H1 (cell line): ENCODE measurements around the gene BTNL3. TPM values are rescaled to one million over a fixed set of nuclear protein-coding genes. Genes with fewer than 3 reads are reported as not detected.

ENCODE experiments used
- CTCF ChIA-PET: fragments of 300-600 bp; sonication (Branson Sonifier 250); formaldehyde crosslinking; loops from one replicate; lab custom pipeline; 2021; ENCODE audit not compliant: partially characterized antibody; lab: Charles Lee
- POLR2A ChIA-PET: fragments of 300-600 bp; sonication (Branson Sonifier 250); formaldehyde crosslinking; loops from one replicate; lab custom pipeline; 2021; ENCODE audit warnings: inconsistent platforms; ENCODE audit not compliant: partially characterized antibody; lab: Charles Lee
- DNase-seq, 2 experiments: peaks; one replicate each; pipeline versions ENCODE4 v3.0.0 to v3.0.0-alpha.2; 2010 to 2022; ENCODE audit warnings: low spot score in 2 of 2, low read depth in 1 of 2, mixed read lengths in 1 of 2
- FAIRE-seq: peaks from 2 replicates; lab custom pipeline; 2011; peaks lifted over from hg19 to GRCh38; lab: Jason Lieb, UNC
- H2AFZ ChIP-seq: 2 replicates; pipeline ENCODE4 v1.8.1; 2012; ENCODE audit warnings: low read length, inconsistent platforms
- H2AK5ac ChIP-seq: 2 replicates; pipeline ENCODE4 v1.6.1; 2013; ENCODE audit warnings: low read depth, low read length
- H2BK120ac ChIP-seq: replicated peaks from 2 replicates; pipeline ENCODE3; 2013; ENCODE audit warnings: low read depth, low read length, inconsistent platforms
- H2BK12ac ChIP-seq: 2 replicates; pipeline ENCODE4 v1.6.1; 2013; ENCODE audit warnings: low read depth, low read length
- H2BK15ac ChIP-seq: 2 replicates; pipeline ENCODE4 v1.6.1; 2013; ENCODE audit warnings: low read length
- H2BK20ac ChIP-seq: 2 replicates; pipeline ENCODE4 v1.6.1; 2013; ENCODE audit warnings: low read length
- H2BK5ac ChIP-seq: 2 replicates; pipeline ENCODE4 v1.6.1; 2013; ENCODE audit warnings: low read depth, low read length
- H3K14ac ChIP-seq: 2 replicates; pipeline ENCODE4 v1.6.1; 2013; ENCODE audit warnings: inconsistent platforms; ENCODE audit not compliant: insufficient read length
- H3K18ac ChIP-seq: 2 replicates; pipeline ENCODE4 v1.6.1; 2013; ENCODE audit warnings: low read length; ENCODE audit errors: extremely low read depth
- H3K23ac ChIP-seq: 2 replicates; pipeline ENCODE4 v1.6.1; 2013; ENCODE audit warnings: inconsistent platforms; ENCODE audit not compliant: insufficient read length
- H3K23me2 ChIP-seq: 2 replicates; pipeline ENCODE4 v1.6.1; 2013; ENCODE audit warnings: low read depth, low read length
- H3K27ac ChIP-seq: 2 replicates; pipeline ENCODE4 v1.6.1; 2011; ENCODE audit warnings: low read depth, low read length, inconsistent platforms
- H3K27me3 ChIP-seq, 4 experiments: replicated peaks in 1 of 4; 1 replicate in 1 of 4; 2 replicates in 3 of 4; pipeline versions ENCODE4 v1.6.1 to v1.8.1; 2011 to 2013; ENCODE audit warnings: low read length in 3 of 4, mild to moderate bottlenecking in 3 of 4, inconsistent platforms in 2 of 4, mixed read lengths in 2 of 4, moderate library complexity in 1 of 4; ENCODE audit not compliant: control insufficient read depth in 3 of 4, insufficient read depth in 3 of 4; ENCODE audit errors: extremely low read depth in 1 of 4
- H3K36me3 ChIP-seq, 4 experiments: 2 replicates each; pipeline versions ENCODE4 v1.6.1 to v1.8.1; 2011 to 2013; ENCODE audit warnings: mild to moderate bottlenecking in 4 of 4, low read length in 3 of 4, moderate library complexity in 2 of 4, control low read depth in 1 of 4, inconsistent platforms in 1 of 4; ENCODE audit not compliant: insufficient read depth in 4 of 4, control insufficient read depth in 2 of 4
- H3K4ac ChIP-seq: replicated peaks from 2 replicates; pipeline ENCODE3; 2013; ENCODE audit warnings: low read length, low read depth, mixed read lengths, inconsistent platforms; ENCODE audit not compliant: insufficient read length
- H3K4me1 ChIP-seq, 4 experiments: replicated peaks in 1 of 4; 1 replicate in 1 of 4; 2 replicates in 3 of 4; pipeline versions ENCODE4 v1.6.1 to v1.8.1; 2011 to 2013; ENCODE audit warnings: low read length in 3 of 4, inconsistent platforms in 2 of 4, mixed read lengths in 1 of 4; ENCODE audit not compliant: insufficient read depth in 4 of 4, control insufficient read depth in 3 of 4
- H3K4me2 ChIP-seq, 2 experiments: 2 replicates each; pipeline versions ENCODE4 v1.6.1 to v1.8.1; 2011 to 2013; ENCODE audit warnings: low read depth in 2 of 2, low read length in 2 of 2, control low read depth in 1 of 2, inconsistent platforms in 1 of 2, mild to moderate bottlenecking in 1 of 2; ENCODE audit not compliant: insufficient read depth in 1 of 2
- H3K4me3 ChIP-seq, 4 experiments: fragments of 200-600, 300-600 bp in 1 of 4; sonication (generic), shearing (Covaris generic), sonication (Bioruptor Twin) in 1 of 4; 2 replicates each; pipeline versions ENCODE4 v1.5.1 to v1.8.1; 2011 to 2016; ENCODE audit warnings: low read length in 4 of 4, low read depth in 3 of 4, control low read depth in 2 of 4, inconsistent platforms in 2 of 4, mild to moderate bottlenecking in 2 of 4, mixed read lengths in 1 of 4, moderate library complexity in 1 of 4; ENCODE audit not compliant: insufficient read depth in 2 of 4; ENCODE audit errors: extremely low read depth in 1 of 4
- H3K56ac ChIP-seq: replicated peaks from 2 replicates; pipeline ENCODE3; 2013; ENCODE audit warnings: low read depth, mild to moderate bottlenecking, mixed read lengths, low read length, inconsistent platforms; ENCODE audit not compliant: insufficient read length
- H3K79me1 ChIP-seq: 2 replicates; pipeline ENCODE4 v1.6.1; 2013; ENCODE audit warnings: low read depth, low read length, control low read depth
- H3K79me2 ChIP-seq, 2 experiments: 2 replicates each; pipeline versions ENCODE4 v1.6.1 to v1.8.1; 2012 to 2013; ENCODE audit warnings: low read length in 2 of 2, mild to moderate bottlenecking in 2 of 2, inconsistent platforms in 1 of 2; ENCODE audit not compliant: insufficient read depth in 2 of 2, control insufficient read depth in 1 of 2
- H3K9ac ChIP-seq, 4 experiments: replicated peaks in 1 of 4; 1 replicate in 1 of 4; 2 replicates in 3 of 4; pipeline versions ENCODE4 v1.6.1 to v1.8.1; 2011 to 2013; ENCODE audit warnings: low read depth in 3 of 4, low read length in 3 of 4, control low read depth in 2 of 4, mild to moderate bottlenecking in 2 of 4, moderate library complexity in 2 of 4, inconsistent platforms in 1 of 4; ENCODE audit errors: extremely low read depth in 1 of 4
- H3K9me3 ChIP-seq, 2 experiments: 2 replicates each; pipeline versions ENCODE4 v1.6.1 to v1.8.1; 2012 to 2013; ENCODE audit warnings: mild to moderate bottlenecking in 2 of 2, moderate library complexity in 2 of 2, control low read depth in 1 of 2, inconsistent platforms in 1 of 2, low read depth in 1 of 2, low read length in 1 of 2, mixed read lengths in 1 of 2; ENCODE audit not compliant: insufficient read depth in 2 of 2
- H4K20me1 ChIP-seq, 2 experiments: replicated peaks in 1 of 2; 2 replicates each; pipeline versions ENCODE3 to v1.8.1; 2011 to 2013; ENCODE audit warnings: inconsistent platforms in 2 of 2, low read length in 2 of 2, mild to moderate bottlenecking in 1 of 2; ENCODE audit not compliant: insufficient read depth in 2 of 2, control insufficient read depth in 1 of 2
- H4K5ac ChIP-seq: 2 replicates; pipeline ENCODE4 v1.6.1; 2013; ENCODE audit warnings: low read length, low read depth, mixed read lengths, inconsistent platforms; ENCODE audit not compliant: insufficient read length
- H4K8ac ChIP-seq: 2 replicates; pipeline ENCODE4 v1.8.0; 2013; ENCODE audit warnings: mild to moderate bottlenecking, moderate library complexity, low read length, inconsistent platforms; ENCODE audit not compliant: insufficient read depth; ENCODE audit errors: extremely low read depth
- H4K91ac ChIP-seq: replicated peaks from 2 replicates; pipeline ENCODE3; 2013; ENCODE audit warnings: low read length, mixed read lengths, inconsistent platforms; ENCODE audit not compliant: insufficient read length
- BRCA1 ChIP-seq: IDR thresholded peaks from 2 replicates; pipeline ENCODE4 v1.6.1; 2012; ENCODE audit warnings: low read depth, low read length, improper control_type of control experiment
- HDAC2 ChIP-seq, 2 experiments: fragments of 300-600 bp in 1 of 2; sonication (generic) in 1 of 2; IDR thresholded peaks; 2 replicates each; pipeline ENCODE4 v1.6.1; 2011 to 2012; ENCODE audit warnings: low read depth in 2 of 2, low read length in 2 of 2, mild to moderate bottlenecking in 2 of 2, moderate library complexity in 2 of 2, borderline replicate concordance in 1 of 2, inconsistent platforms in 1 of 2
- PHF8 ChIP-seq: fragments of 200-600 bp; sonication (generic); conservative IDR thresholded peaks from 2 replicates; pipeline ENCODE4 v1.7.1; 2012; ENCODE audit warnings: low read depth, mild to moderate bottlenecking, inconsistent platforms, low read length, moderate library complexity
- POLR2AphosphoS5 ChIP-seq: IDR thresholded peaks from 2 replicates; pipeline ENCODE4 v1.6.1; 2011; ENCODE audit warnings: low read depth, low read length
- WGBS, 2 experiments: shearing (Covaris generic) in 1 of 2; methylation state at CpG; one replicate each; pipeline versions ENCODE4 v1.1.6 to v1.1.7; 2013 to 2015; ENCODE audit warnings: low lambda C conversion rate in 2 of 2, mixed read lengths in 2 of 2, inconsistent platforms in 1 of 2, low coverage in 1 of 2, missing lambda C conversion rate in 1 of 2; ENCODE audit not compliant: insufficient replicate concordance in 2 of 2, insufficient coverage in 1 of 2, insufficient read length in 1 of 2; ENCODE audit errors: extremely low coverage in 1 of 2, missing lambda C conversion rate in 1 of 2; 5-methylcytosine and 5-hydroxymethylcytosine counted together
- polyA plus RNA-seq, 7 experiments: library from polyadenylated mRNA; depleted of rRNA in 3 of 7; stranded (reverse) in 5 of 7; unstranded in 2 of 7; fragments of >200 nt in 5 of 7; fragments of 200-250 nt in 2 of 7; gene quantifications; 1 replicate in 5 of 7; 2 replicates in 1 of 7; 4 replicates in 1 of 7; pipeline versions ENCODE4 v1.2.1 to v1.2.3, GENCODE V29; 2011 to 2013; ENCODE audit warnings: missing spikeins in 2 of 7, mixed read lengths in 2 of 7
- total RNA-seq: library from RNA; stranded (reverse); fragmentation: NEBNext Ultra II Directional; extraction: Animal tissue kit (Norgen Biotek cat#: 25700); gene quantifications from 2 replicates; pipeline ENCODE4 v1.2.1, GENCODE V29; 2021

The BTNL3 gene
- total and polyA plus RNA-seq, 2 of the 8 experiments (the other 6 are each of a cell fraction or from before 2014, with no cell fraction given), result not detected

GRCh38 chr5:181020688-181021087, 32.0 kb downstream of the BTNL3 start:
- WGBS, 2 experiments, result 89% methylated on average over 3 of the region's 3 CpGs; no CpG with 5 or more reads in 1 of the 2 experiments
- Histone ChIP-seq H3K79me2 (no peaks in the 10 kb centered on the region), H2AFZ (no peak overlapping the region)

More at GRCh38 chr5:181020688-181021087, 32.0 kb downstream of the BTNL3 start:
- Histone ChIP-seq H3K9me3 (peaks cover 6 to 8% of the 10 kb centered on the region in 2 experiments; a peak in 3 of 4 replicates), H3K4me3 (no peak overlapping the region), H3K23me2 (no peaks in the 10 kb centered on the region), H2BK12ac (no peak overlapping the region), H3K56ac (no peak overlapping the region), H3K14ac (no peak overlapping the region), H3K27ac (no peak overlapping the region), H2BK15ac (no peak overlapping the region), H4K91ac (no peak overlapping the region), H3K79me1 (no peaks in the 10 kb centered on the region), H3K27me3 (no peaks in the 10 kb centered on the region), H2BK120ac (no peak overlapping the region), H4K5ac (no peak overlapping the region), H3K4me1 (no peaks in the 10 kb centered on the region), H3K23ac (no peak overlapping the region), H4K8ac (no peak overlapping the region; the same call in 1 of the 2 replicates), H3K9ac (no peak overlapping the region), H3K36me3 (no peaks in the 10 kb centered on the region), H2BK20ac (no peak overlapping the region), H2AK5ac (no peak overlapping the region), H4K20me1 (no peaks in the 10 kb centered on the region), H3K4me2 (no peak overlapping the region), H3K18ac (no peak overlapping the region), H3K4ac (no peak overlapping the region), H2BK5ac (no peak overlapping the region)
- CTCF ChIA-PET, result interaction anchor here (0.5 kb wide), 1 partner anchor 19 kb away, joined by 4 read pairs; no protein-coding TSS in a partner anchor
- POLR2A ChIA-PET, result no interaction called here
- no peak for DNase-seq
- no peak for TF ChIP-seq HDAC2 (IDR thresholded peaks at IDR 0.05; ENCODE audit: borderline replicate concordance in 1 of 2, low read depth in 2 of 2, low read length in 2 of 2)
- TF ChIP-seq BRCA1, result no peak
- TF ChIP-seq POLR2AphosphoS5, result no peak
- TF ChIP-seq PHF8, result no peak
- no peak for FAIRE-seq
